Measurements from ENCODE around the gene SEC11A. TPM values are rescaled to one million over a fixed set of nuclear protein-coding genes. Genes with fewer than 3 reads are reported as not detected.
"Not testable (repeated sequence)": the region's sequence is repeated elsewhere in the genome, so short reads cannot be mapped to it uniquely, and the experiment has no call there.

The SEC11A gene
- total RNA-seq, 1 donor, result 117 TPM

DNA sequence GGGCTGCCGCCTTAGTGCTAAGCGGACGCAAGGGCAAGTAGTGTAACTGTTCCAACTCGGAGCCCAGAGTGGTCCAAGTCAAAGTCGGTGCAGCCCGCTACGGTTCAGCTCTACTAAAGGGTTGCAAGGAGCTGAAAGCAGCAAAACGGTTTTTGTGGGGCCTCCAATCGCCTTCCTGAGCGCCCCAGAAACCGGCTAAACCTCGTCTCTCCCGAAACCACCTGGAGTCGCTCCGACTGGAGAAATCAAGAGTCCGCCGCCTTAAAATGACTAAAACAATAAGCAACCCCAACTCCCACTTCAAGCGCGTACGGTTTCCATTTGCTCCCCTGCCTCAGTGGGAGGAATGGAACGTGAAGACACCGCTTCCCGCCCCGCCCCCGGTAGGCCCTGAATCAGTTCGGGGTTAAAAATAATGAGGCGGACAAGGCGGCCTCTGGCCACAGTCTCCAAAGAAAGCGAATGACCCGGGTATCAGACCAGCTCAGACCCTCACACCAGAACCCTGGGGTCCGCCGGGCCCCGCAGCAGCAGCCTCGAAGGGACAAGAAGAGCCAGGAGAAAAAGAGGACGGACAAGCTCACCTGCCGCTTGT is 401 bp downstream of the SEC11A start:
- Histone ChIP-seq H3K4me1 (ENCODE audit: insufficient read depth, low read length) (peaks cover 54% of the 10 kb centered on the region), H3K9me3 (ENCODE audit: low read depth, low read length) (no peaks in the 10 kb centered on the region), H3K4me3 (ENCODE audit: low read length) (peak overlapping the region; percentile 95), H3K27me3 (ENCODE audit: insufficient read depth, low read length) (no peaks in the 10 kb centered on the region)

GRCh38 chr15:84714821-84715220 is 1.1 kb downstream of the SEC11A start:
- Histone ChIP-seq H3K4me1 (ENCODE audit: insufficient read depth, low read length) (peaks cover 46% of the 10 kb centered on the region), H3K4me3 (ENCODE audit: low read length) (peak overlapping the region; percentile 95), H3K27me3 (ENCODE audit: insufficient read depth, low read length) (no peaks in the 10 kb centered on the region), H3K9me3 (ENCODE audit: low read depth, low read length) (no peaks in the 10 kb centered on the region)

DNA sequence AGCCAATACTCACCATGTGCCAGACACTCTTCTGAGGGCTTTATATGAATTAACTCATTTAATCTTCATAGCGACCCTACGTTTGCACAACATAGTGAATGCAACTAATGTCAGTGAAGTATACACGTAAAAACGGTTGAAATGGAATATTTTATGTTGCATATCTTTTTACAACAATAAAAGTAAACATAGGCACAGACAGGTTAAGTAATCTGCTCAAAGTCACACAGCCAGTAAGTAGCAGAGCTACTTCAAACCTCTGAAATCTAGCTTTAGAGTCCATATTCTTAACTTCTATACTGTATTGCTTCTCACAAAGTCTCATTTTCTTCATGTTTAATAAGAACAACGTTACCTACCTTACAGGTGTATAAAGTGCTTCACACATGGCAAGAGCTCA is 1.6 kb downstream of the SEC11A start:
- Histone ChIP-seq H3K4me1 (ENCODE audit: insufficient read depth, low read length) (peaks cover 42% of the 10 kb centered on the region), H3K9me3 (ENCODE audit: low read depth, low read length) (no peaks in the 10 kb centered on the region), H3K4me3 (ENCODE audit: low read length) (no peak overlapping the region)

GRCh38 chr15:84703808-84704207 is 12.1 kb downstream of the SEC11A start:
- H3K4me3 ChIP-seq (ENCODE audit: low read length), result no peak overlapping the region
- no peaks in the 10 kb centered on the region for H3K9me3 ChIP-seq (ENCODE audit: low read depth, low read length)
- no peaks in the 10 kb centered on the region for H3K27me3 ChIP-seq (ENCODE audit: insufficient read depth, low read length)
- H3K4me1 ChIP-seq (ENCODE audit: insufficient read depth, low read length), result peaks cover 21% of the 10 kb centered on the region

More for the DNA sequence above, 1.6 kb downstream of the SEC11A start:
- H3K27me3 ChIP-seq (ENCODE audit: insufficient read depth, low read length), result no peaks in the 10 kb centered on the region

GRCh38 chr15:84702961-84703482 is 12.9 kb downstream of the SEC11A start:
- peaks cover 21% of the 10 kb centered on the region for H3K4me1 ChIP-seq (ENCODE audit: insufficient read depth, low read length)
- no peaks in the 10 kb centered on the region for H3K9me3 ChIP-seq (ENCODE audit: low read depth, low read length)
- H3K4me3 ChIP-seq (ENCODE audit: low read length), result no peak overlapping the region
- H3K27me3 ChIP-seq (ENCODE audit: insufficient read depth, low read length), result no peaks in the 10 kb centered on the region

DNA sequence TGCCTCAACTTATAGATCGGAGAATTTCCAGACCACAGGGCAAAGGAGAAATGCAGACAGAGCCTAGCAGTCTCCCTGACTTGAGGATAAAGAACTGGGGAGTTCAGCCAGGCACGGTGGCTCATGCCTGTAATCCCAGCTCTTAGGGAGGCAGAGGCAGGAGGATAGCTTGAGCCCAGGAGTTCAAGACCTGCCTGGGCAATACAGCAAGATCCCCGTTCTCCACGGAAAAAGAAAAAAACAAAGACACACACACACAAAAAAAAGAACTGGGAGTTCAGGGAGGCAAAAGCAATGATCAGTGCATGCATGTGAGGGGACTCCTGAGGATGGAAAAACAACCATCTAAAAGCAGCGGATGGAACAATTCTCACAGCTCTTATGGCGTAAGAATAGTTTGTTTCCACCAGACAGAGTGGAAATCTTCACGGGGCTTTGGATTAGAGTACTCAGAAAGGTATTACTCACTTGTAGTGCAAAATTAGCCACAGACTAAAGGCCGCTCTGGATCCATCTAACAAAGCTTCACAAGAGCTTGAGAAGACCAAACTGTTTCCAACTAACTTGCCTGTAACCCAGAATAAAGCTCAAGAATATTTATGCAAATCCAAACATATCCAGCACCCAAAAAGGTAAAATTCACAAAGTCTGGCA is 16.3 kb downstream of the SEC11A start:
- no peak overlapping the region for H3K4me3 ChIP-seq (ENCODE audit: low read length)
- peaks cover 23% of the 10 kb centered on the region for H3K4me1 ChIP-seq (ENCODE audit: insufficient read depth, low read length)
- H3K9me3 ChIP-seq (ENCODE audit: low read depth, low read length), result no peaks in the 10 kb centered on the region
- H3K27me3 ChIP-seq (ENCODE audit: insufficient read depth, low read length), result no peaks in the 10 kb centered on the region

- Histone ChIP-seq H3K27me3 (ENCODE audit: insufficient read depth, low read length) (no peaks in the 10 kb centered on the region), H3K4me1 (ENCODE audit: insufficient read depth, low read length) (peaks cover 12% of the 10 kb centered on the region), H3K9me3 (ENCODE audit: low read depth, low read length) (no peaks in the 10 kb centered on the region), H3K4me3 (ENCODE audit: low read length) (no peak overlapping the region)
Observed at GRCh38 chr15:84697236-84697990, 18.5 kb downstream of the SEC11A start.

GRCh38 chr15:84696757-84697156 is 19.2 kb downstream of the SEC11A start:
- Histone ChIP-seq H3K27me3 (ENCODE audit: insufficient read depth, low read length) (no peaks in the 10 kb centered on the region), H3K9me3 (ENCODE audit: low read depth, low read length) (no peaks in the 10 kb centered on the region), H3K4me1 (ENCODE audit: insufficient read depth, low read length) (peaks cover 12% of the 10 kb centered on the region), H3K4me3 (ENCODE audit: low read length) (no peak overlapping the region)

GRCh38 chr15:84690342-84690741 is 25.6 kb downstream of the SEC11A start:
- H3K4me1 ChIP-seq (ENCODE audit: insufficient read depth, low read length), result peaks cover 3% of the 10 kb centered on the region
- H3K9me3 ChIP-seq (ENCODE audit: low read depth, low read length), result no peaks in the 10 kb centered on the region
- H3K4me3 ChIP-seq (ENCODE audit: low read length), result no peak overlapping the region
- no peaks in the 10 kb centered on the region for H3K27me3 ChIP-seq (ENCODE audit: insufficient read depth, low read length)

GRCh38 chr15:84689858-84690257 is 26.1 kb downstream of the SEC11A start:
- H3K4me3 ChIP-seq (ENCODE audit: low read length), result no peak overlapping the region
- H3K4me1 ChIP-seq (ENCODE audit: insufficient read depth, low read length), result peaks cover 3% of the 10 kb centered on the region
- no peaks in the 10 kb centered on the region for H3K27me3 ChIP-seq (ENCODE audit: insufficient read depth, low read length)
- no peaks in the 10 kb centered on the region for H3K9me3 ChIP-seq (ENCODE audit: low read depth, low read length)

DNA sequence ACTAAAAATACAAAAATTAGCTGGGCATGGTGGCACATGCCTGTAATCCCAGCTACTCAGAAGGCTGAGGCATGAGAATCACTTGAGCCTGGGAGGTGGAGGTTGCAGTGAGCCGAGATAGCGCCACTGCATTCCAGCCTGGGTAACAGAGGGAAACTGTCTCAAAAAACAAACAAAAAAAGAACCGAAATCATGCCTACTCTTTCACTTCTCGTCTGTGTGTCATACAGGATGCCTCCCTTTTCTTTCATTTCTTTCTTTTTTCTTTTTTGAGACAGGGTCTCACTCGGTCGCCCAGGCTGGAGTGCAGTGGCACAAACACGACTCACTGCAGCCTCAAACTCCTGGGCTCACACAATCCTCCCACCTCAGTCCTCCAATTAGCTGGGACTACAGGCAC is 29.5 kb downstream of the SEC11A start:
- H3K4me3 ChIP-seq (ENCODE audit: low read length); H3K9me3 ChIP-seq (ENCODE audit: low read depth, low read length); H3K27me3 ChIP-seq (ENCODE audit: insufficient read depth, low read length); H3K4me1 ChIP-seq (ENCODE audit: insufficient read depth, low read length): not testable (repeated sequence)

DNA sequence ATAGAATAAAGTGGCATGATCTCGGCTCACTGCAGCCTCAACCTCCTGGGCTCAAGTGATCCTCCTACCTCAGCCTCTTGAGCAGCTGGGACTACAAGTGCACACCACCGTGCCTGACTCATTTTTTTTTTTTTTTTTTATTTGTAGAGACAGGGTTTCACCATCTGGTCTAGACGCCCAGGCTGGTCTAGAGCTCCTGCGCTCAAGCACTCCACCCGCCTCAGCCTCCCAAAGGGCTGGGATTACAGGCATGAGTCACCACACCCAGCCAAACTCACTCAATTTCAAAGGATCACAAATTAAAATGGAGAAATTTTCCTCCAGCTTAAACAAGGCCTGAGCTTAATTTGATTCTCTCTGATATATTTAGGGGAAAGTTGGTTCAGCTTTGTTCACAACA is 30.6 kb downstream of the SEC11A start:
- no peaks in the 10 kb centered on the region for H3K9me3 ChIP-seq (ENCODE audit: low read depth, low read length)
- no peaks in the 10 kb centered on the region for H3K27me3 ChIP-seq (ENCODE audit: insufficient read depth, low read length)
- peaks cover 3% of the 10 kb centered on the region for H3K4me1 ChIP-seq (ENCODE audit: insufficient read depth, low read length)
- H3K4me3 ChIP-seq (ENCODE audit: low read length), result no peak overlapping the region

- H3K9me3 ChIP-seq (ENCODE audit: low read depth, low read length), result no peaks in the 10 kb centered on the region
- no peaks in the 10 kb centered on the region for H3K27me3 ChIP-seq (ENCODE audit: insufficient read depth, low read length)
- H3K4me1 ChIP-seq (ENCODE audit: insufficient read depth, low read length), result peaks cover 3% of the 10 kb centered on the region
- no peak overlapping the region for H3K4me3 ChIP-seq (ENCODE audit: low read length)
Observed at GRCh38 chr15:84684092-84684491, 31.8 kb downstream of the SEC11A start.

GRCh38 chr15:84681831-84682230 is 34.1 kb downstream of the SEC11A start:
- H3K4me1 ChIP-seq (ENCODE audit: insufficient read depth, low read length), result peaks cover 3% of the 10 kb centered on the region
- no peaks in the 10 kb centered on the region for H3K9me3 ChIP-seq (ENCODE audit: low read depth, low read length)
- H3K27me3 ChIP-seq (ENCODE audit: insufficient read depth, low read length), result no peaks in the 10 kb centered on the region
- no peak overlapping the region for H3K4me3 ChIP-seq (ENCODE audit: low read length)

DNA sequence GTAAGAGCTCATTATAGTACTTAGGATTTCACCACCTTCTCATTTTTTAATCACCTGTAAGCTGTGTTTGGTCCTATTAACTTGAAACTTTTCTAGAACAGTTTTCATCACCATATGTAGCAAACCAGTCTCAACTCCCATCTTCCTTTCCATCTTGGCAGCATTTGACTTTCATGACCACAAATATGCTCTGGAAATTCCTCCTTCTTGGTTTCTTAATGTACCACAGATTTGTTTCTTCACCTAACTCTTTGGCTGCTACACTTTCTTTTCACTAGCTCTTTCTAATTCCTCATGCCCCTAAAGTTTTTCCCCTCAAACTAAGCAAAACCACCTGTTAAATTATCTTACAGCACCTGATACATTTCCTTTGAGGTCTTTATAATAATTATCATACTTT is 44.7 kb downstream of the SEC11A start:
- no peaks in the 10 kb centered on the region for H3K4me1 ChIP-seq (ENCODE audit: insufficient read depth, low read length)
- no peak overlapping the region for H3K4me3 ChIP-seq (ENCODE audit: low read length)
- H3K27me3 ChIP-seq (ENCODE audit: insufficient read depth, low read length), result no peaks in the 10 kb centered on the region
- no peaks in the 10 kb centered on the region for H3K9me3 ChIP-seq (ENCODE audit: low read depth, low read length)
